Motor neuron (in vitro differentiated cells): ENCODE data around the gene SLC10A1. TPM values are rescaled to one million over a fixed set of nuclear protein-coding genes. Genes with fewer than 3 reads are reported as not detected.

Source experiments
- ATAC-seq, 8 experiments: fragments of 200-7000 bp; cut with Tn5 transposase; replicated peaks in 6 of 8; 2 replicates each; pipeline ENCODE4 v1.8.0; 2021; ENCODE audit warnings: mild to moderate bottlenecking in 8 of 8, moderate library complexity in 8 of 8
- H3K27ac ChIP-seq, 2 donors: fragments of 250-450 bp; sonication (Bioruptor Pico); 2 replicates each; pipeline ENCODE4 v1.9.0; 2021; ENCODE audit warnings: antibody characterized with exemption in 2 of 2, mild to moderate bottlenecking in 2 of 2, moderate library complexity in 1 of 2
- H3K4me1 ChIP-seq, 2 donors: fragments of 250-450 bp; sonication (Bioruptor Pico); replicated peaks in 1 of 2; 2 replicates each; pipeline ENCODE4 v1.6.1; 2021; ENCODE audit warnings: antibody characterized with exemption in 2 of 2, mild to moderate bottlenecking in 2 of 2, moderate library complexity in 1 of 2
- H3K4me3 ChIP-seq, 5 donors: fragments of 250-450 bp; sonication (Bioruptor Pico); 2 replicates each; pipeline ENCODE4 v1.9.0; 2021; ENCODE audit warnings: antibody characterized with exemption in 5 of 5, mild to moderate bottlenecking in 5 of 5, moderate library complexity in 4 of 5
- WGBS, 10 experiments: fragments of 450-650 bp; shearing (Covaris generic); methylation state at CpG; one replicate each; pipeline ENCODE4 v1.0.0; 2022; 5-methylcytosine and 5-hydroxymethylcytosine counted together
- in situ Hi-C, 9 experiments: fragments of 400-800 bp; cut with MboI; loops; one replicate each; pipeline ENCODE4 v1.15.0; 2021; ENCODE audit warnings: low sequenced_read_pairs in 9 of 9, low pct_unique_long_range_greater_than_20kb in 2 of 9; ENCODE audit not compliant: unreplicated experiment in 9 of 9
- total RNA-seq, 8 experiments: library from RNA; unstranded; fragments of 300-600 nt; gene quantifications; 2 replicates each; pipeline versions ENCODE4 v1.2.3 to v1.2.4, GENCODE V29; 2022

The SLC10A1 gene
- total RNA-seq, 8 experiments from 2014 or later: 0.82 to 2.8 (median 0.98) TPM

DNA sequence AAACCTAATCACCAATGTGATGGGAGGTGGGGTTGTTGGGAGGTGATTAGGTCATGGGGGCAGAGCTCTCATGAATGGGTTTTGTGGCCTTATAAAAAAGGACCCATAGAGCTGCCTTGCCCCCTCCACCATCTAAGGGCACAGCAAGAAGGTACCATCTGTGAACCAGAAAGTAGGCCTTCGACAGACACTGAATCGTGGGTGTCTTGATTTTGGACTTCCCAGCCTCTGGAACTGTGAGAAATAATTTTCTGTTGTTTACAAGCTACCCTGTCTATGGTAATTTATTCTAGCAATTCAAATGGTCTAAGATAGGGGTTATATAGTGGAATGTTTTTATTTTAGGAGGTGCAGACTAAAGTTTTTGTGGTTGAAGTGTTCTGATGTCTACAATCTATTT lies 7.9 kb upstream of the SLC10A1 start:
- no peak for ATAC-seq
- in situ Hi-C loops: loop anchor here in 5 of 9 experiments (25.0 kb wide), 3 partner anchors 232 to 757 kb away; no protein-coding TSS in a partner anchor
- Histone ChIP-seq H3K4me1 (no peaks in the 10 kb centered on the region), H3K27ac (no peak overlapping the region), H3K4me3 (no peak overlapping the region)
- WGBS, 10 experiments: 20 to 100% (median 68%) methylated on average over 2 of the region's 2 CpGs; no CpG with 5 or more reads in 6 of the 10 experiments

- Histone ChIP-seq H3K27ac (no peak overlapping the region), H3K4me3 (no peak overlapping the region), H3K4me1 (no peaks in the 10 kb centered on the region)
- peak in 1 of 8 experiments; percentile 40 for ATAC-seq
- in situ Hi-C loops: loop anchor here in 5 of 9 experiments (25.0 kb wide), 3 partner anchors 234 to 759 kb away; no protein-coding TSS in a partner anchor
Measured at GRCh38 chr14:69803753-69804152, 6.7 kb upstream of the SLC10A1 start.

- H3K27ac ChIP-seq: no peak overlapping the region
- no peak for ATAC-seq
- WGBS, 10 experiments: 80% methylated on average over 2 of the region's 4 CpGs; no CpG with 5 or more reads in 8 of the 10 experiments
Measured at GRCh38 chr14:69798339-69798735, 1.3 kb upstream of the SLC10A1 start.

GRCh38 chr14:69797573-69798338 lies 715 bp upstream of the SLC10A1 start:
- 40 to 90% (median 67%) methylated on average over 1 to 3 of the region's 5 CpGs; no CpG with 5 or more reads in 5 of the 10 experiments for WGBS, 10 experiments
- Histone ChIP-seq H3K27ac (no peak overlapping the region), H3K4me1 (no peaks in the 10 kb centered on the region), H3K4me3 (no peak overlapping the region)
- ATAC-seq: no peak
- in situ Hi-C loops: no loop called here

More at GRCh38 chr14:69798339-69798735, 1.3 kb upstream of the SLC10A1 start:
- in situ Hi-C loops: no loop called here
- no peak overlapping the region for H3K4me3 ChIP-seq
- H3K4me1 ChIP-seq: no peaks in the 10 kb centered on the region

DNA sequence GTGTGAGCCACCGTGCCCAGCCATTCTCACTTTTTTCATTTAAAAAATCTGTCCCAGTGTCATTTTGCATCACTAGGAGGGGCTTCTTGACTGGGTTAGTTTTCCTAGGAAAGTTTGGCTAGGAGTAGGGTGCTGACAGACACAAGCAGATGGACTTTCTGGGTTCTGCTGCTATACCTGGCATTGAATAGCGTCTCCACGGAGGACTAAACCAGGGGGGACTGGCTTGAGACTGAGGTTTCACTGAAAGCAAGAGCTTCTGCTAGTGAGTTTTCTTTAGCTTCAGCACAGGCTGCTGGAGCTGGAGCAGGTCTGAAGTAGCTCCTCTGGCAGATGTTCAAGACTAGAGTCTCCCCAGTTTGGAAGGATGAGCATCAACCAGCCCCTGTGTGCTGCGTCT lies 1.4 kb downstream of the SLC10A1 start:
- Histone ChIP-seq H3K4me3 (no peak overlapping the region), H3K27ac (no peak overlapping the region), H3K4me1 (no peaks in the 10 kb centered on the region)
- WGBS, 10 experiments: 40 to 100% (median 73%) methylated on average over 1 to 2 of the region's 4 CpGs; no CpG with 5 or more reads in 4 of the 10 experiments
- in situ Hi-C loops: no loop called here
- no peak for ATAC-seq

DNA sequence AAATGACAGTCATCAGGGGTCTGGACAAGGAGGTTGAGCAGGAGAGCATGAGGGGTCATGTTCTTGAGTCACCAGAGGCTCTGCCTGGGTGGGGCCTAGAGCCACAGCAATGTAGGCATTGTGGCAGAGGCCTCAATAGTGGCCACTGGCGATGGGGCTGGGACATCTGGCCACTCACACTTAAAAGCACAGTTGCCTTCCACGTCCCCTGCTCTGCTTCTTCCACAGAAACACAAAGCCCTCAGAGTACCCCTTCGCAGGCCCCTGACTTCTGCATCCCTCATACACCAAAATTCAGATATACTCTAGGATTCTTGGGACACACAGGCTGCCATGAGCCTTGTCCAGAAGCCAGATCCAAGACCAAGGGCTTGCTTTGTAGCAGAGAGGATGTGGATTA lies 2.2 kb downstream of the SLC10A1 start:
- no peak for ATAC-seq
- in situ Hi-C loops: no loop called here
- H3K27ac ChIP-seq: no peak overlapping the region
- 0 to 100% (median 67%) methylated on average over 1 to 2 of the region's 3 CpGs; no CpG with 5 or more reads in 3 of the 10 experiments for WGBS, 10 experiments
- no peaks in the 10 kb centered on the region for H3K4me1 ChIP-seq
- H3K4me3 ChIP-seq: no peak overlapping the region

DNA sequence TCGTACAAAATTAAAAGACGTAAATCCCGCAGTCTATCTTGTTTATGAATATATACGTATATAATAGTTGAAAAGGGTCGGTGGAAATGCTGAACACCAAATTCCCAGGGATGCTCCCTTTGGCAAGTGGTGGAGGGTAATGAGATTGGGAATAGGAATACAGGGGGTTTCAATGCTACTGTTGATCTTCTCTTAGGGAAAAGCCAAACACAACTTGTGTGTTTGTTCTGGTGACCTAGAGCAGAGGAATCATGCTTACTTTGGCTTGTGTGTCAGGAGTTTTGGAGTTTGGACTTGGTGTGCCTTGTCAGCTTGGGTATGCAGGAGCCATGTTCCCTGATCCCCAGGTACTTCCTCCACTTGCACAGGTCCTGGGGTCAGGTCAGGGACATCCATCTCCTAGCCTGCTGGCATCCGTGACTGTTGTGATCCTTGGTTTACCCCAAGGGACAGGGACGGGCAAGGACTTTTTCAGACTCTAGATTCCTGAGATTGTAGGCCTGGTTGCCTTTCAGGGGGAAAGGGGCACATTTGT lies 4.1 kb downstream of the SLC10A1 start:
- ATAC-seq: no peak
- in situ Hi-C loops: no loop called here
- WGBS, 10 experiments: 88 to 100% (median 93%) methylated on average over 3 to 6 of the region's 7 CpGs; no CpG with 5 or more reads in 2 of the 10 experiments
- Histone ChIP-seq H3K4me1 (no peaks in the 10 kb centered on the region), H3K27ac (no peak overlapping the region), H3K4me3 (no peak overlapping the region)

GRCh38 chr14:69789118-69789640 lies 7.9 kb downstream of the SLC10A1 start:
- in situ Hi-C loops: no loop called here
- no peak overlapping the region for H3K4me3 ChIP-seq
- ATAC-seq: no peak
- H3K27ac ChIP-seq: no peak overlapping the region
- H3K4me1 ChIP-seq: no peaks in the 10 kb centered on the region

DNA sequence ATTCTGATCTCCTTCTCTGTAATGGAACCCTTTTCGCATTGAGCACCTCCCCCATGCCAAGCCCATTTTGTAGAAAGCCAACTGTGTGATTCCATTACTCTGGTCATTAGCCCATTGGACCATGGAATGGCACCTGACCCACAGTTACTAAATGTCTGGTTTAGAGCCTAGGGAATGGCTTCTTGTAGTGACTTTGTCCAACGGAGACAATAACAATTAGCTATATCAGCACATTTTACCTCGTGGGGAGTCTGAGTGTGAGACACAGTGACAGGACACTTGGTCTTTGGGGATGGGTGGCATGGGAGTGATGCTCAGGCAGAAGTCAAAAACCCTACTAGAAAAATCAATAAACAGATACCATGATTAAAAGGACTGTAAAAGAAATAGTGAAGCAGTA lies 10.4 kb downstream of the SLC10A1 start:
- no peak for ATAC-seq
- WGBS, 10 experiments: 60 to 100% (median 87%) methylated on average over 1 to 3 of the region's 3 CpGs; no CpG with 5 or more reads in 2 of the 10 experiments
- in situ Hi-C loops: no loop called here
- Histone ChIP-seq H3K4me1 (no peaks in the 10 kb centered on the region), H3K27ac (no peak overlapping the region), H3K4me3 (no peak overlapping the region)

DNA sequence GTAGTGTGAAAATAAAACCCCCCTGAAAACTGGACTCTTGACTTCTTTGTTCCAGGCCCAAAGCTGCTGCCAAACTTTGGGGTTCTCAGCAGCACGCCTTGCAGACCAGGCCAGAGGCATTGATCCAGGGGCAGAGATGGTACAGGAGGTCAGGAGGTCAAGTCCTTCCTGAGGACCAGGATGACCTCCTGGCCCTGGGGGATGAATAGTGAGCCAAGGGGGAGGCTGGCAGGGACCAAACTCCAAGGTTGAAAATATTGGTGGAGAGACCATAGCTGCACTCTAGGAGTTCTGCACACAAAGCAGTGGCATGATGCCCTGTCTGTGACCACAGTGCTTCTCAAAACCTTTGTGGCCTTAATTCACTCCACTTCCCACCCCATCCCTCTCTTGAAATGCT lies 12.1 kb downstream of the SLC10A1 start:
- in situ Hi-C loops: no loop called here
- H3K4me3 ChIP-seq: no peak overlapping the region
- ATAC-seq: peak in 2 of 8 experiments; percentile 2 to 20
- WGBS, 10 experiments: 83 to 100% methylated on average over 1 of the region's 1 CpG; no CpG with 5 or more reads in 8 of the 10 experiments
- no peak overlapping the region for H3K27ac ChIP-seq
- no peaks in the 10 kb centered on the region for H3K4me1 ChIP-seq

DNA sequence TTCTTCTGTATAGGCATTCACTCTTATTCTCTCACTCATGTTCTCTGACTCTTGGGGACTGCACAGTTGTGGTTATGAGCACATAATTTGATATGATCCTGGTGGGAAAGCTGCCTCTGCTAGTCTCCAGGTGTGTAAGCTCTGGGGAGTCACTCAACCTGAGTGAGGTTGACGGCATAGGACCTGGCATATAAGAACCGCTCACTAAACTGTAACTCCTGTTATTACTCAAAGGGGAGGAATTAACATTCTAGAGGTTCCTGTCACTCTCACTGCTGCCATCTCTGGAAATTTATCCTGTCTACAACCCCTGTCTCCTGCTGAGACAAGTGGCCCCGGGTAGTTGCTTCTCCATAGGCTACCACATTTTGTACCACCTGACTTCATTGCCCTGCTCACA lies 16.1 kb downstream of the SLC10A1 start:
- ATAC-seq: peak in 3 of 8 experiments; percentile 1 to 12 (median 7)
- Histone ChIP-seq H3K4me3 (no peak overlapping the region), H3K27ac (no peak overlapping the region), H3K4me1 (no peaks in the 10 kb centered on the region)
- in situ Hi-C loops: no loop called here
- 86 to 100% (median 100%) methylated on average over 1 to 3 of the region's 3 CpGs; no CpG with 5 or more reads in 6 of the 10 experiments for WGBS, 10 experiments

DNA sequence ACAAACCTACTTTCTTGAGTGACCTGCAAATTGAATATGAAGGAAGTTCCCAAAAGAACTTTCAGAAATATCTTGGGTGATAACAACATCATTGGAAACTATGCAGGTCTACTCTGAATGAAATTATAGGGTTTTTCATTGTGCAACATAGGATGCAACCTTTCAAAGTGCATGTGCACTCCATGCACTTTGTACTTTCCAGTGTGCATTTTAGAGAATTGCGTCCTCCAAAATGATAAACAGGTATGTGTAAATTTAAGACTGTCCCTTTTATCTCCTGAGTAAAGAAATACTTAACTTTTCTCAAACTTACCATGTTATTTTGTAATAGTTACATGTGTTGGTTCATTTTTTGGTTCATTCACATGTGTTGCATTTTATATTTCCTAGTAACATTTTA lies 16.9 kb downstream of the SLC10A1 start:
- 100% methylated on average over 1 of the region's 1 CpG; no CpG with 5 or more reads in 3 of the 10 experiments for WGBS, 10 experiments
- no peak for ATAC-seq
- Histone ChIP-seq H3K4me1 (no peaks in the 10 kb centered on the region), H3K27ac (no peak overlapping the region), H3K4me3 (no peak overlapping the region)
- in situ Hi-C loops: no loop called here

GRCh38 chr14:69779088-69779487 lies 18.0 kb downstream of the SLC10A1 start:
- 27 to 100% (median 96%) methylated on average over 1 to 2 of the region's 2 CpGs; no CpG with 5 or more reads in 3 of the 10 experiments for WGBS, 10 experiments
- H3K4me3 ChIP-seq: no peak overlapping the region
- ATAC-seq: peak in 4 of 8 experiments; percentile 1 to 13 (median 10)
- no peaks in the 10 kb centered on the region for H3K4me1 ChIP-seq
- in situ Hi-C loops: no loop called here
- H3K27ac ChIP-seq: no peak overlapping the region
